Retinal pigment epithelial cell (primary cell): ENCODE measurements around the gene SHISA7.

ENCODE experiments used
- DNase-seq: peaks from one replicate; pipeline ENCODE4 v3.0.0-alpha.2; 2010; ENCODE audit warnings: low read depth
- H3K4me3 ChIP-seq: 2 replicates; pipeline ENCODE4 v1.5.1; 2011; ENCODE audit warnings: mild to moderate bottlenecking, low read length, control low read depth, moderate library complexity
- TF ChIP-seq, protein P1 (sequence below): conservative IDR thresholded peaks from 2 replicates; pipeline ENCODE4 v1.5.1; 2011; ENCODE audit warnings: low read depth, low read length, control low read depth, inconsistent platforms

Gene SHISA7

DNA sequence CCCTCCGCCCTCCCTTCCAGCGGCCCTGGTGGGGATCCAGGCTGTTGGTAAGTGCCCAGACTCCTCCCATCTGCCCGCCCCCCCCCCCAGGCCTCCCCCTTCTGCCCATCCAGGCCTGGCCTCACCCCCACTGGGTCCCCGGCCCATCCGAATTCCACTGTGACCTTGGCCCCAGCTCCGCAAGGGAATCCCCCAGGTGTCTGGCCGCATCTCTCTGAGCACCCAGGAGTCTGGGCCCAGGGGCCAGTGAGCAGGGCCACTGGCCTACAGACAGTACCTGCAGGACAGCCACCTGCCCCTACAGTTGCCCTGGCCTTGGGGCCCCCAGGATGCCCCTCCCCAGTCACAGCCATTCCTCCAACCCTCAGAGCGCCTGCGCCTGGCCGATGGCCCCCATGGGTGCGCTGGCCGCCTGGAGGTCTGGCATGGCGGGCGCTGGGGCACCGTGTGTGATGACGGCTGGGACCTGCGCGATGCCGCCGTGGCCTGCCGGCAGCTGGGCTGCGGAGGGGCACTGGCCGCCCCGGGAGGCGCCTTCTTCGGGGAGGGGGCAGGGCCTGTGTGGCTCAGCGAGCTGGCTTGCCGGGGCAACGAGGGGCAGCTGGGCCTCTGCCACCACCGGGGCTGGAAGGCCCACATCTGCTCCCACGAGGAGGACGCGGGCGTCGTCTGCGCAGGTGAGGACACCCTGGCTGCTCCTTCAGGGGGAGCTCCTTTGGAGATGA, 46.0 kb upstream of the SHISA7 start:
- no peak overlapping the region for H3K4me3 ChIP-seq
- TF ChIP-seq, protein P1, sequence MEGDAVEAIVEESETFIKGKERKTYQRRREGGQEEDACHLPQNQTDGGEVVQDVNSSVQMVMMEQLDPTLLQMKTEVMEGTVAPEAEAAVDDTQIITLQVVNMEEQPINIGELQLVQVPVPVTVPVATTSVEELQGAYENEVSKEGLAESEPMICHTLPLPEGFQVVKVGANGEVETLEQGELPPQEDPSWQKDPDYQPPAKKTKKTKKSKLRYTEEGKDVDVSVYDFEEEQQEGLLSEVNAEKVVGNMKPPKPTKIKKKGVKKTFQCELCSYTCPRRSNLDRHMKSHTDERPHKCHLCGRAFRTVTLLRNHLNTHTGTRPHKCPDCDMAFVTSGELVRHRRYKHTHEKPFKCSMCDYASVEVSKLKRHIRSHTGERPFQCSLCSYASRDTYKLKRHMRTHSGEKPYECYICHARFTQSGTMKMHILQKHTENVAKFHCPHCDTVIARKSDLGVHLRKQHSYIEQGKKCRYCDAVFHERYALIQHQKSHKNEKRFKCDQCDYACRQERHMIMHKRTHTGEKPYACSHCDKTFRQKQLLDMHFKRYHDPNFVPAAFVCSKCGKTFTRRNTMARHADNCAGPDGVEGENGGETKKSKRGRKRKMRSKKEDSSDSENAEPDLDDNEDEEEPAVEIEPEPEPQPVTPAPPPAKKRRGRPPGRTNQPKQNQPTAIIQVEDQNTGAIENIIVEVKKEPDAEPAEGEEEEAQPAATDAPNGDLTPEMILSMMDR = no peak

GRCh38 chr19:55487924-55488687, 45.0 kb upstream of the SHISA7 start, which contains the start of gene SSC5D:
TSS of gene SSC5D (plus strand) at chr19:55488436. CDS start at chr19:55488590, 154 bp downstream.
- DNase-seq = no peak

More for the DNA sequence above, 46.0 kb upstream of the SHISA7 start:
- DNase-seq = no peak

GRCh38 chr19:55486971-55487923, 44.1 kb upstream of the SHISA7 start:
- DNase-seq = peak; percentile 77
- peak overlapping the region; percentile 20 for H3K4me3 ChIP-seq
- TF ChIP-seq, protein P1 = no peak

More at GRCh38 chr19:55487924-55488687, 45.0 kb upstream of the SHISA7 start, which contains the start of gene SSC5D:
- peak within 1 kb of the TSS; percentile 20 for H3K4me3 ChIP-seq
- TF ChIP-seq, protein P1 = no peak

- peak overlapping the region; percentile 74 for H3K4me3 ChIP-seq
- DNase-seq = no peak
- TF ChIP-seq, protein P1 = no peak
Observed at GRCh38 chr19:55486043-55486970, 43.2 kb upstream of the SHISA7 start.

GRCh38 chr19:55485439-55486011, 42.4 kb upstream of the SHISA7 start:
- peak overlapping the region; percentile 74 for H3K4me3 ChIP-seq
- TF ChIP-seq, protein P1 = peak; percentile 5
- no peak for DNase-seq
